ENCODE results near the gene DDI1.

GRCh38 chr11:103995896-103996295 is 40.5 kb upstream of the DDI1 start:
- TF ChIP-seq CTCF (IDR thresholded peaks at IDR 0.05; ENCODE audit: borderline replicate concordance, extremely low read depth, low read length, poor library complexity, severe bottlenecking) (no peak), EZH2 (IDR thresholded peaks at IDR 0.05; ENCODE audit: borderline replicate concordance, low read depth, low read length, severe bottlenecking) (no peak)

All from DND-41 (cell line).